Measurements from ENCODE around the gene CCDC92. TPM values are rescaled to one million over a fixed set of nuclear protein-coding genes. Genes with fewer than 3 reads are reported as not detected.

Gene CCDC92
- total RNA-seq, 2 donors from 2014 or later, result 19.7 to 25.1 TPM

DNA sequence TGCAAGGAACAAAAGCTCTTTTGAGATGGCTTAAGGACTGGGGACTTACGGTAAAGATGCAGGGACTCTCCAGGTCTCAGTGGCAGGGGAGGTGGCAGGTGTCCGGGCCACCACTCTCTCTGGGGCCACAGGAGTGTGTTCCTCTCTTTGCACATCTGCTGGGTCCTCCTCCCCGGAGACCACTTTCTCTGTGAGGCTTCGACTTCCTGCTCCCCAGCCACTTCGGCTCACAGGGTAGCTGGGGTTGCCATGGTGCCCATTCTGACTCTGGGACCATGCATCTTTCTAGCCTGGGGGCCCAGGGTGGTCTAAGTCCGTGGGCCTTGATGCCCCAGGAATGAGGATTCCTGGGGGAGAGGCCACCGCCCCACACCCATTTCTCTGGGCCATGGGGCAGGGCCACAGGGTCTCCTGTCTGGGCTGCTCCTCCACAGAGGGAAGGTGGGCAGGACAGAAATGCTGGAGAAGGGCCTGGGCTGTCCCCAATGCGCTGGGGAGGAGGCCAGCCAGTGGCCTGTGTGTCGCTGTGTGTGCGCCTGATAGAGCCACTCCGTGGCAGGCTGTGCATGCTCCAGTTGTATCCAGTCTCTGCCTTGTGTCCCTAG is 38.5 kb downstream of the CCDC92 start:
- ATAC-seq (no peak), DNase-seq (no peak)
- Histone ChIP-seq H3K36me3 (replicated peaks in 1 of 2; ENCODE audit: insufficient read depth in 1 of 2, low read depth in 2 of 2) (peaks cover 0 to 2% of the 10 kb centered on the region in 2 donors), H3K27me3 (no peaks in the 10 kb centered on the region), H3K27ac (no peak overlapping the region), H3K4me1 (no peaks in the 10 kb centered on the region), H3K9me3 (no peaks in the 10 kb centered on the region), H3K4me3 (no peak overlapping the region)
- TF ChIP-seq, protein P1, sequence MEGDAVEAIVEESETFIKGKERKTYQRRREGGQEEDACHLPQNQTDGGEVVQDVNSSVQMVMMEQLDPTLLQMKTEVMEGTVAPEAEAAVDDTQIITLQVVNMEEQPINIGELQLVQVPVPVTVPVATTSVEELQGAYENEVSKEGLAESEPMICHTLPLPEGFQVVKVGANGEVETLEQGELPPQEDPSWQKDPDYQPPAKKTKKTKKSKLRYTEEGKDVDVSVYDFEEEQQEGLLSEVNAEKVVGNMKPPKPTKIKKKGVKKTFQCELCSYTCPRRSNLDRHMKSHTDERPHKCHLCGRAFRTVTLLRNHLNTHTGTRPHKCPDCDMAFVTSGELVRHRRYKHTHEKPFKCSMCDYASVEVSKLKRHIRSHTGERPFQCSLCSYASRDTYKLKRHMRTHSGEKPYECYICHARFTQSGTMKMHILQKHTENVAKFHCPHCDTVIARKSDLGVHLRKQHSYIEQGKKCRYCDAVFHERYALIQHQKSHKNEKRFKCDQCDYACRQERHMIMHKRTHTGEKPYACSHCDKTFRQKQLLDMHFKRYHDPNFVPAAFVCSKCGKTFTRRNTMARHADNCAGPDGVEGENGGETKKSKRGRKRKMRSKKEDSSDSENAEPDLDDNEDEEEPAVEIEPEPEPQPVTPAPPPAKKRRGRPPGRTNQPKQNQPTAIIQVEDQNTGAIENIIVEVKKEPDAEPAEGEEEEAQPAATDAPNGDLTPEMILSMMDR (IDR thresholded peaks at IDR 0.05), result no peak
- TF ChIP-seq POLR2A (IDR thresholded peaks at IDR 0.05), result no peak
- whole genome bisulfite sequencing, 2 donors, result 77 to 97% methylated on average over 6 to 11 of the region's 11 CpGs
- intact Hi-C loops (cut with DNase I), result no loop called here

DNA sequence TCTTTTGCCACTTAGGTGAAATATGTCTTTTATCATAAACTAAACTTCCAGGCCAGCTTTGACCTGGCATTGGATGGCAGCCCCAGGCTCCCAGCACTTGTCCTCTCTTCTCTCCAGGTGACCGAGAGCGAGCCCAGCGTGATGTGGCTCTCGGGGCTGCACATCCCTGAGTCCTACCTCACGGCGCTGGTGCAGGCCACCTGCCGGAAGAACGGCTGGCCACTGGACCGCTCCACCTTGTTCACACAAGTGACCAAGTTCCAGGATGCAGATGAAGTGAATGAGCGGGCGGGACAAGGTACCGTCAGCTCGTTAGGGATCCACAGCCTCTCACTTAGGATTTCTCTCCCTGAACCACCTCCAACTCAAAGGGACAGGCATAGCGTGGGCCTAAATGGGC is 39.4 kb downstream of the CCDC92 start:
- no peak for DNase-seq

DNA sequence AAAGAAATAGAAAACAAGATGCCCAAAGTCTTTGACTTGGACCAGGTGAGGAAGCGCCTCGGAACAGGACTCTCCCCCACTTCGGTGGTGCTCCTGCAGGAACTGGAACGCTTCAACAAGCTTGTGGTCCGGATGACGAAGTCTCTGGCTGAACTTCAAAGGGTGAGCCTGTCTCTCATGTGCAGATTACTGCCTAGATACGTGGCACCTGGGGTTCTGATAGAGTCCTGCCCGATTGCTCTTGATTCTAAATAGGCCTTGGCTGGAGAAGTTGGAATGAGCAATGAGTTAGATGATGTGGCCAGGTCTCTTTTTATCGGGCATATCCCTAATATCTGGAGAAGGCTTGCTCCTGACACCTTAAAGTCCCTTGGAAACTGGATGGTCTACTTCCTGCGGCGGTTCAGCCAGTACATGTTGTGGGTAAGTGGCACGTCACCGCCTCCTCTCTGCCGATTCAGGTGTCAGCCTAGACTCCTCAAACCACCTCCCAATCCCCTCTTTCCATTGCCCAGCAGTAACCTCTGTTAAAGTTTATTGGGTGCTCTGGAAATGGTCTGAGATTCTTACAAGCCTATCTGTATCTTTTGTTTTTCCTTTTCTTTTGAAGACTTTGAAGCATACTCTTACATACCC is 40.8 kb downstream of the CCDC92 start:
- ATAC-seq (no peak), DNase-seq (no peak)
- no peak overlapping the region for H3K27ac ChIP-seq
- intact Hi-C loops (cut with DNase I), result no loop called here
- no peaks in the 10 kb centered on the region for H3K4me1 ChIP-seq
- H3K36me3 ChIP-seq (replicated peaks in 1 of 2; ENCODE audit: insufficient read depth in 1 of 2, low read depth in 2 of 2), result peaks cover 0 to 2% of the 10 kb centered on the region in 2 donors
- TF ChIP-seq POLR2A (IDR thresholded peaks at IDR 0.05), result no peak
- TF ChIP-seq, protein P1 (IDR thresholded peaks at IDR 0.05), result no peak
- H3K4me3 ChIP-seq, result no peak overlapping the region
- no peaks in the 10 kb centered on the region for H3K27me3 ChIP-seq
- WGBS, 2 donors, result 88 to 89% methylated on average over 14 of the region's 14 CpGs
- H3K9me3 ChIP-seq, result no peaks in the 10 kb centered on the region

More for the DNA sequence above, 39.4 kb downstream of the CCDC92 start:
- intact Hi-C loops (cut with DNase I), result no loop called here
- no peak for ATAC-seq
- Histone ChIP-seq H3K4me1 (no peaks in the 10 kb centered on the region), H3K4me3 (no peak overlapping the region), H3K36me3 (replicated peaks in 1 of 2; ENCODE audit: insufficient read depth in 1 of 2, low read depth in 2 of 2) (peaks cover 0 to 2% of the 10 kb centered on the region in 2 donors), H3K9me3 (no peaks in the 10 kb centered on the region), H3K27ac (no peak overlapping the region), H3K27me3 (no peaks in the 10 kb centered on the region)
- no peak for TF ChIP-seq POLR2A (IDR thresholded peaks at IDR 0.05)
- TF ChIP-seq, protein P1 (IDR thresholded peaks at IDR 0.05), result no peak
- 90 to 93% methylated on average over 13 to 14 of the region's 14 CpGs for WGBS, 2 donors

DNA sequence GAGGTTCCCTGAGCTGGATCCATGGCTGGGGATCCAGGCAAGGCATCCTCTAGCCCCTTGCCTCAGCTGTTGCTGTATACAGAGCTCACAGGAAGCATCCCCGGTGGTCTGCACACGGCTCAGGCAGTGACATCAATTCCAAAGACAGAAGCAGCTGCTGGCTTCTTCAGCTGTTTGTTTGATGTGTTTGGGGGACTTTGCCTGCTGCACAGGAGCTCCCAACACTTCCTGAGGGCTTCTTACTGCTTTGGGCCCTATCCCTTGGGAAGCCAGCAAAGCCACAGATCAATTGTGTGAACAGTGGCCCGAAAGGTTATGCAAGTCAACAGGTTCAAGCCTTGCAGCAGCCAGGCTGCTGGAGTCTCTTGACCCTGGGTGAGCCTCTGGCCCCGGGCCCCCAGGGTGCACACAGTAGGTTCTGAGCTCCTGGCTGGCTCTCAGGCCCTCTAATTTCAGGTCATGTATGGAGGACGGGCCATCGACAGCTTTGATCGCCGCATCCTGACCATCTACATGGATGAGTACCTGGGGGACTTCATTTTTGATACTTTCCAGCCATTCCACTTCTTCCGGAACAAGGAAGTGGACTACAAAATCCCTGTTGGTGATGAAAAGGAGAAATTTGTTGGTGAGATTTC is 42.6 kb downstream of the CCDC92 start:
- no peaks in the 10 kb centered on the region for H3K4me1 ChIP-seq
- H3K36me3 ChIP-seq (replicated peaks in 1 of 2; ENCODE audit: insufficient read depth in 1 of 2, low read depth in 2 of 2), result no peaks in the 10 kb centered on the region
- H3K27ac ChIP-seq, result no peak overlapping the region
- H3K27me3 ChIP-seq, result no peaks in the 10 kb centered on the region
- 85 to 95% methylated on average over 7 to 9 of the region's 9 CpGs for WGBS, 2 donors
- H3K4me3 ChIP-seq, result no peak overlapping the region
- intact Hi-C loops (cut with DNase I), result no loop called here
- no peak for TF ChIP-seq POLR2A (IDR thresholded peaks at IDR 0.05)
- TF ChIP-seq, protein P1 (IDR thresholded peaks at IDR 0.05), result no peak
- ATAC-seq (no peak), DNase-seq (no peak)
- H3K9me3 ChIP-seq, result no peaks in the 10 kb centered on the region

Data from body of pancreas (tissue), 4 donors.